Measurements from ENCODE around the gene CPA4.

- TF ChIP-seq, protein P1, sequence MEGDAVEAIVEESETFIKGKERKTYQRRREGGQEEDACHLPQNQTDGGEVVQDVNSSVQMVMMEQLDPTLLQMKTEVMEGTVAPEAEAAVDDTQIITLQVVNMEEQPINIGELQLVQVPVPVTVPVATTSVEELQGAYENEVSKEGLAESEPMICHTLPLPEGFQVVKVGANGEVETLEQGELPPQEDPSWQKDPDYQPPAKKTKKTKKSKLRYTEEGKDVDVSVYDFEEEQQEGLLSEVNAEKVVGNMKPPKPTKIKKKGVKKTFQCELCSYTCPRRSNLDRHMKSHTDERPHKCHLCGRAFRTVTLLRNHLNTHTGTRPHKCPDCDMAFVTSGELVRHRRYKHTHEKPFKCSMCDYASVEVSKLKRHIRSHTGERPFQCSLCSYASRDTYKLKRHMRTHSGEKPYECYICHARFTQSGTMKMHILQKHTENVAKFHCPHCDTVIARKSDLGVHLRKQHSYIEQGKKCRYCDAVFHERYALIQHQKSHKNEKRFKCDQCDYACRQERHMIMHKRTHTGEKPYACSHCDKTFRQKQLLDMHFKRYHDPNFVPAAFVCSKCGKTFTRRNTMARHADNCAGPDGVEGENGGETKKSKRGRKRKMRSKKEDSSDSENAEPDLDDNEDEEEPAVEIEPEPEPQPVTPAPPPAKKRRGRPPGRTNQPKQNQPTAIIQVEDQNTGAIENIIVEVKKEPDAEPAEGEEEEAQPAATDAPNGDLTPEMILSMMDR (IDR thresholded peaks at IDR 0.05; ENCODE audit: low read depth, low read length, poor library complexity, severe bottlenecking), result no peak
- no peak for TF ChIP-seq EZH2phosphoT487 (IDR thresholded peaks at IDR 0.05; ENCODE audit: borderline replicate concordance, low read length)
Measured at GRCh38 chr7:130269318-130269694, 23.7 kb upstream of the CPA4 start.
